HG02798 (cell line): ENCODE results near the gene ZNF418.
A peak's percentile ranks its signal among the peaks of the same experiment; 100 is the strongest.
"Not testable (repeated sequence)": the region's sequence is repeated elsewhere in the genome, so short reads cannot be mapped to it uniquely, and the experiment has no call there.

Source experiments
- ATAC-seq: cut with Tn5 transposase; IDR thresholded peaks from one replicate; pipeline ENCODE4 v1.9.1; 2021; ENCODE audit warnings: mild to moderate bottlenecking; ENCODE audit not compliant: unreplicated experiment, poor library complexity

ZNF418 gene

GRCh38 chr19:57890706-57891105, 44.5 kb downstream of the ZNF418 start:
- not testable (repeated sequence) for ATAC-seq

- ATAC-seq = peak; percentile 70
These were observed 46.5 kb downstream of the ZNF418 start, which contains the start of gene ZNF814 for GRCh38 chr19:57888560-57889231. TSS of gene ZNF814 (minus strand) at chr19:57889037. CDS start at chr19:57888802, 235 bp downstream.

- ATAC-seq = no peak
These were observed 47.1 kb downstream of the ZNF418 start for GRCh38 chr19:57888107-57888559.

- ATAC-seq = no peak
These were observed 47.8 kb downstream of the ZNF418 start for GRCh38 chr19:57887195-57887941.

GRCh38 chr19:57886046-57886445, 49.2 kb downstream of the ZNF418 start:
- no peak for ATAC-seq

- ATAC-seq = not testable (repeated sequence)
These were observed 61.1 kb downstream of the ZNF418 start for GRCh38 chr19:57873883-57874799.

GRCh38 chr19:57872450-57872849, 62.8 kb downstream of the ZNF418 start:
- ATAC-seq = no peak
